CD4-positive, alpha-beta T cell treated with Interleukin-21 for 1 hour (primary cell): ENCODE measurements around the gene HLA-E.
"Not testable (repeated sequence)": the region's sequence is repeated elsewhere in the genome, so short reads cannot be mapped to it uniquely, and the experiment has no call there.

Experiments
- DNase-seq: peaks from one replicate; pipeline ENCODE4 v3.0.0-alpha.2; 2020

The HLA-E gene

DNA sequence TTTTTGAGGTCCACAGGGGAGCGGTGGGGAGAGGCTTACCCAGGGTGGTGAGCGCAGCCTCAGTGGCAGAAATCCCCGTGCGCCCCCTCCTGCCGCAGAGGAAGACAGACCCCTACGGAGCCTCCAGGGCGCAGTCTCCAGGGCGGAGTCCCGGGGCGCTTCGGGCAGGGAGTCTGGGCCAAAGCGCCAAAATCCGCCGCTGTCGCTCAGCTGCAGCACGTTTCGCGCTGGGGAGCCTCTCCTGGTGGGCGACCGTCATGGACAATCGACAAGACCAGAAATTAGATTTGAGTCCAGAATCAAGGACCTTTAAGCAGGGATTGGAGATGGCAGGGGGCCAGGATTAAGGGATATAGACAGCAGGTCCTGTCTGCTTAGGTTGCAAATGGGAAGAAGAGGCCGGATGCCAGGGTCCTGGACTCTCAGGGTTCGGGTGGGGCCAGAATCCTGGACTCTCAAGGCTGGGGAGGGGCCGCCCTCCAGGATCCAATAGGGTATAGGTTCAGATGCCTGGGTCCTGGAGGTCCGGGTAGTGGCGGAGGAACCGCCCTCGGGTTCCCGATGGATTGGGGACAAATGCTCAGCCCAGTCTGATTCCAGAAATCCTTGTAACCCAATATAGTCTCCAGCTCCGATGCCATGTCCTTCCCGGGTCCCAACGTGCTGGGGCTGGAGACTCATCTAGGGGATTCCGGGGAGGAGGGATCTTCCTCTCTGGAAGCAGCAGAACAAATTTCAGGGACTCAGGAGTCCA, 7.9 kb upstream of the HLA-E start:
- no peak for DNase-seq

DNA sequence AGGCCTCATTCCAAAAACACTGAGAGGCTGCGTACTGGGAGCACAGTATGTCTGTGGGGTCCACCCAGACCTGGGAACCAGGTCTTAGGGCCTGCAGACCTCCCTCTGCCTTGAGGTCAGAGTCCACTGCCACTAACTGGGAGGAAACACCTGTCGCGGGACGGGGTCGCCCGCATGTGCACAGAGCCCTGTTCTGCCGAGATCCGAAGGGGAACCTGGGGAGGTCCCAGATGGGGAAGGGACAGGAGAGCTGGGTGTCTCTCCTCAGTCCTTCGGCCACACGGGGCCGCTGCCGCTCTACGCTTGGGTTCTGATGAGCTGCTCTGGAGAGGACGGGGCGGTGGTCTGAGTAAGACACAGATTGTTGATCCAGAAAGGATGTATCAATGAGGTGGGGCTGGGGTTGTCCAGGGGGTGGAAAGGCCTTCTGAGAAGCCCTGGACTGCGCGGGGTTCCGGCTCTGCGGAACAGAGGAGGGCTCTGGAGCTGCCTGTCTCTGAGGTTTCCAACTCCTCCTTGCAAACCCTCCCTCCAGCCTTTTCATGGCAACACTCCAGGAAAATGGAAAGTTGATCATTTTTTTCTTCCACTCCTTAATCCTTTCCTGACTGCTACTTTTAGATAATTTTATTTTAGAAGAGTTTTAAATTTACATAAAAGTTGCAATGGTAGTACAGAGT, 7.2 kb upstream of the HLA-E start:
- DNase-seq: peak; percentile 85

DNA sequence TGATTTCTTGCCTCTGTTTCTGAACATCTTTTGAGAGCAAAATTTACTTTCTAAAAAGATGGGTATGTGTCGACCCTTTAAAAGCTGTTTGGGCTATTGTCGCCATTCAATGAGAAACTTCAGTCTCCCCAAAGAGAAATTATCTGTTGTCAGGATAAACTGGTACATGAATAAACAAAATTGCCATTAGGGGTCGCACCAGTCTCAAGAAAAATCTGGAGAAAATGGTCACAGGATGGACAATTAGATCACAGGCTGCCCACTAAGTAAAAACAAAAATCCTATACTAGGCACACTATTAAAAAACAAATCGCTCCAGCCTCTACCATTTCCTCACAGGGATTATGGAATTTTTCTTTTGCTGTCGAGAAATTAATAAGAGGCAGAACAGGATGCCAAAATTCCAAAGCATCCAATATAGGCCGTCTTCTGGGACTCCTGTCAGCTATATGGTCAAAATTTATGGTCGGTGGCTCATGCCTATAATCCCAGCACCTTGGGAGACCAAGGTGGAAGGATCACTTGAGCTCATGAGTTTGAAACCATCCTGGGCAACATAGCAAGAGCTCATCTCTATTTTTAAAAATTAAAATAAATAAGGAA, 5.5 kb upstream of the HLA-E start:
- DNase-seq: peak; percentile 75

DNA sequence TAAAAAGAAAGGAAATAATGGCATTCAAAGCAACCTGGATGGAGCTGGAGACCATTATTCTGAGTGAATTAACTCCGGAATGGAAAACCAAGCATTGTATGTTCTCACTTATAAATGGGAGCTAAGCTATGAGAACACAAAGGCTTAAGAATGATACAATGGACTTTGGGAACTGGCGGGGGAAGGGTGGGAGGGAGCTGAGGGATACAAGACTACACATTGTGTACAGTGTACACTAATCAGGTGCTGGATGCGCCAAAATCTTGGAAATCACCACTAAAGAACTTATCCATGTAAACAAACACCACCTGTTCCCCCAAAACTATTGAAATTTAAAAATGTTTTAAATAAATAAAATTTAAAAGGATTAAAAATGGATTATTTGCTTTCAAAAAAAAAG, 4.1 kb upstream of the HLA-E start:
- no peak for DNase-seq

DNA sequence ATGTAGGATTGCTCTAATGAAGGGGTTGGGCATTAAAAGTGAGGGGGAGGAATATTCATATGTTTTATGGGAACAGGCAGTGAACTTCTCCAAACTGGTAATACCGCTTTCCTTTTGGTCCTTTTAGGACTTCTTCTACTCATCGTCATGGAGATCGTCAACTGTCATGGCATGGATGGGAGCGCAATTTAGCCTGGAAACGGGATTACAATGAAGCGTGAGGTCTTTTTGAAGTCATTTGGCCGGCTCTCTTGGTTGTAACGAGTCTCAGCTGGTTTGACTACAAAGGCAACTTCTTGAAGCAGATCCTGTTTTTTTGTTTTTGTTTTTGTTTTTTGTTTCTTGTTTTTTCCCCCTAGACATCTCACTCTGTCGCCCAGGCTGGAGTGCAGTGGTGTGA, 1.4 kb upstream of the HLA-E start:
- no peak for DNase-seq

DNA sequence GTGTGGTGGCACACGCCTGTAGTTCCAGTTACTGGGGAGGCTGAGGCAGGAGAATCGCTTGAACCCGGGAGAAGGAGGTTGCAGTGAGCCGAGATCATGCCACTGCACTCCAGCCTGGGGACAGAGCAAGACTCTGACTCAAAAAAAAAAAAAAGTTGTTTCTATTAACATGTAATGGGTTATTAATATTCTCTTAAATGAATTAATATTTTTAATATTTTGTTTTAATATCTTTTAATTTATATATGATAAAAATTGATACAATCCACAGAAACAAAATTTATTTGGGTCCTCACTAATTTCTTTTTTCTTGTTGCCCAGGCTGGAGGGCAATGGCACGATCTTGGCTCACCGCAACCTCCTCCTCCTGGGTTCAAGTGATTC, 620 bp upstream of the HLA-E start:
- not testable (repeated sequence) for DNase-seq

DNA sequence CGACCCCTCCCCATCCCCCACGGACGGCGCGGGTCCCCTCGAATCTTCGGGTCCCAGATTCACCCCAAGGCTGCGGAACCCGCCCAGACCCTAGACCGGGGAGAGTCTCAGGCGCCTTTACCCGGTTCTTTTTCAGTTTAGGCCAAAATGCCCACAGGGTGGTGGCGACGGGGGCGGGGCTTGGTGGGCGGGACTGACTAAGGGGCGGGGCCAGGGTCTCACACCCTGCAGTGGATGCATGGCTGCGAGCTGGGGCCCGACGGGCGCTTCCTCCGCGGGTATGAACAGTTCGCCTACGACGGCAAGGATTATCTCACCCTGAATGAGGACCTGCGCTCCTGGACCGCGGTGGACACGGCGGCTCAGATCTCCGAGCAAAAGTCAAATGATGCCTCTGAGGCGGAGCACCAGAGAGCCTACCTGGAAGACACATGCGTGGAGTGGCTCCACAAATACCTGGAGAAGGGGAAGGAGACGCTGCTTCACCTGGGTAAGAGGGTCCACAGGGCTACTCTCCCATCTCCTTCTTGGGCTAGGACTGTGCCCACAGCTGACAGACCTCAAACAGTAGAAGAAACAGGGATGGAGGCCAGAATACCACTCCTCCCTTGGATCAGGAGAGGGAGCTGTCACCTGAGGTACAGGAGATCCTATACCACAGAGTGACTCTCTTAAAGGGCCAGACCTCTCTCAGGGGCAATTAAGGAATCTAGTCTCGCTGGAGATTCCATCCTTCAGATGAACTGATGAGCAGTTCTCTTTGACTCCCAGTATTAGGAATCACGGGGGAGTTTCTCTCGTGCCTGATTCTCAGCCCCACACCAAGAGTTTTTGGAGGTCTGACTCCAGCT, 942 bp downstream of the HLA-E start:
- DNase-seq: peak; percentile 86

DNA sequence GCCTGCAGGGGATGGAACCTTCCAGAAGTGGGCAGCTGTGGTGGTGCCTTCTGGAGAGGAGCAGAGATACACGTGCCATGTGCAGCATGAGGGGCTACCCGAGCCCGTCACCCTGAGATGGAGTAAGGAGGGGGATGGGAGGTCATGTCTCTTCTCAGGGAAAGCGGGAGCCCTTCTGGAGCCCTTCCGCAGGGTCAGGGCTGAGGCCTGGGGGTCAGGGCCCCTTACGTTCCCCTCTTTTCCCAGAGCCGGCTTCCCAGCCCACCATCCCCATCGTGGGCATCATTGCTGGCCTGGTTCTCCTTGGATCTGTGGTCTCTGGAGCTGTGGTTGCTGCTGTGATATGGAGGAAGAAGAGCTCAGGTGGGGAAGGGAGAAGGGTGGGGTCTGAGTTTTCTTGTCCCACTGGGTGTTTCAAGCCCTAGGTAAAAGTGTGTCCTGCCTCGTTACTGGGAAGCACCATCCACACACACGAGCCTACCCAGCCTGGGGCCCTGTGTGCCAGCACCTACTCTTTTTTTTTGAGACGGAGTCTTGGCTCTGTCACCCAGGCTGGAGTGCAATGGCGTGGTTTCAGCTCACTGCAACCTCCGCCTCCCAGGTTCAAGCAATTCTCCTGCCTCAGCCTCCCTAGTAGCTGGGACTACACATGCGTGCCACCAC, 2.1 kb downstream of the HLA-E start:
- DNase-seq: peak; percentile 33

DNA sequence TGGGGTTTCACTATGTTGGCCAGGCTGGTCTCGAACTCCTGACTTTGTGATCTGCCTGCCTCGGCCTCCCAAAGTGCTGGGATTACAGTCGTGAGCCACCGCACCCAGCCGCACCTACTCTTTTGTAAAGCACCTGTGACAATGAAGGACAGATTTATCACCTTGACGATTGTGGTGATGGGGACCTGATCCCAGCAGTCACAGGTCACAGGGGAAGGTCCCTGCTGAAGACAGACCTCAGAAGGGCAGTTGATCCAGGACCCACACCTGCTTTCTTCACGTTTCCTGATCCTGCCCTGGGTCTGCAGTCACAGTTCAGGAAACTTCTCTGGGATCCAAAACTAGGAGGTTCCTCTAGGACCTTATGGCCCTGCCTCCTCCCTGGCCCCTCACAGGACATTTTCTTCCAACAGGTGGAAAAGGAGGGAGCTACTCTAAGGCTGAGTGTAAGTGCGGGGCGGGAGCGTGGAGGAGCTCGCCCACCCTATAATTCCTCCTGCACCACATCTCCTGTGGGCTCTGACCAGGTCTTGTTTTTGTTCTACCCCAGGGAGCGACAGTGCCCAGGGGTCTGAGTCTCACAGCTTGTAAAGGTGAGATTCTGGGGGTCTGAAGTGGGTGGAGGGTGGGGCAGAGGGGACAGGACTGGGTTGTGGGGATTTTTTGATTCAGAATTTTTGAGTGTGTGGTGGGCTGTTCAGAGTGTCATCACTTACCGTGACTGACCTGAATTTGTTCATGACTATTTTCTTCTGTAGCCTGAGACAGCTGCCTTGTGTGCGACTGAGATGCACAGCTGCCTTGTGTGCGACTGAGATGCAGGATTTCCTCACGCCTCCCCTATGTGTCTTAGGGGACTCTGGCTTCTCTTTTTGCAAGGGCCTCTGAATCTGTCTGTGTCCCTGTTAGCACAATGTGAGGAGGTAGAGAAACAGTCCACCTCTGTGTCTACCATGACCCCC, 3.0 kb downstream of the HLA-E start:
- DNase-seq: peak; percentile 41

DNA sequence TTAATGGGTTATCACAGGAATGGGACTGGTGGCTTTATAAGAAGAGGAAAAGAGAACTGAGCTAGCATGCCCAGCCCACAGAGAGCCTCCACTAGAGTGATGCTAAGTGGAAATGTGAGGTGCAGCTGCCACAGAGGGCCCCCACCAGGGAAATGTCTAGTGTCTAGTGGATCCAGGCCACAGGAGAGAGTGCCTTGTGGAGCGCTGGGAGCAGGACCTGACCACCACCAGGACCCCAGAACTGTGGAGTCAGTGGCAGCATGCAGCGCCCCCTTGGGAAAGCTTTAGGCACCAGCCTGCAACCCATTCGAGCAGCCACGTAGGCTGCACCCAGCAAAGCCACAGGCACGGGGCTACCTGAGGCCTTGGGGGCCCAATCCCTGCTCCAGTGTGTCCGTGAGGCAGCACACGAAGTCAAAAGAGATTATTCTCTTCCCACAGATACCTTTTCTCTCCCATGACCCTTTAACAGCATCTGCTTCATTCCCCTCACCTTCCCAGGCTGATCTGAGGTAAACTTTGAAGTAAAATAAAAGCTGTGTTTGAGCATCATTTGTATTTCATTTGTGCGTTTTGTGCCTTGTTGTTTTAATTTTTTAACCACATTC, 4.4 kb downstream of the HLA-E start:
- DNase-seq: peak; percentile 63

DNA sequence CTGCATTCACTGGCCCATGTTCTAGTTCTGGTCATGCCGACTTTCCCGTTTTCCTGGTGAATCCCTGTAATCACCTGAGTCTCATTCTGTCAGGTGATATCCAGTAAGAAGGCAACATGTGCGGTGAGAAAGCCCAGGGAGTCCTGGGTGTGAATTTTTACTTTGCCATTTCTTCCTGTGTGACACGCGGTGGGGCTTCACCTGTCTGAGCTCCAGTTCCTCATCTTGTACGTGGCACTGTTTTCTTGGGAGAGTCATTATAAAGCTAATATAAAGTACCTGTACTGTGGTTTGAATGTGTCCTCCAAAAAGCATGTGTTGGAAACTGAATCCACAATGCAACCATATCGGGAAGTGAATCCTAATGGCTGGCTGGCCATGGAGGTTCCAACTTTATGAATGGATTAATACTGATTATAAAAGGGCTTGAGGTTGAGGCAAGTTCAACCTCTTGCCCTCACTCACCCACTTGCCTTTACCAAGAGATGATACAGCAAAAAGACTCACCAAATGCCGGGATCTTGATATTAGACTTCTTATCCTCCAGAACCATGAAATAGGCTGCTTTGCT, 5.1 kb downstream of the HLA-E start:
- DNase-seq: peak; percentile 59

DNA sequence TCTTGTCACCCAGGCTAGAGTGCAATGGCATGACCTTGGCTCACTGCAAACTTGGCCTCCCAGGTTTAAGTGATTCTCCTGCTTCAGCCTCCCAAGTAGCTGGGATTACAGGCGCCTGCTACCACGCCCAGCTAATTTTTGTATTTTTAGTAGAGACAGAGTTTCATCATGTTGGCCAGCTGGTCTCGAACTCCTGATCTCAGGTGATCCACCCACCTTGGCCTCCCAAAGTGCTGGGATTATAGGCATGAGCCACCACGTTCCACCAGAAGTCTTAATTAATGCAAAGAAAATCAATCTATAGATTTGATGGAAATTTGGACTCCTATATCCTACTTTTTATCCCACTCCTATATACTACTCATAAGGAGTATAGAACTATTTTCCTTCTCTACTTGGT, 5.8 kb downstream of the HLA-E start:
- peak; percentile 37 for DNase-seq

DNA sequence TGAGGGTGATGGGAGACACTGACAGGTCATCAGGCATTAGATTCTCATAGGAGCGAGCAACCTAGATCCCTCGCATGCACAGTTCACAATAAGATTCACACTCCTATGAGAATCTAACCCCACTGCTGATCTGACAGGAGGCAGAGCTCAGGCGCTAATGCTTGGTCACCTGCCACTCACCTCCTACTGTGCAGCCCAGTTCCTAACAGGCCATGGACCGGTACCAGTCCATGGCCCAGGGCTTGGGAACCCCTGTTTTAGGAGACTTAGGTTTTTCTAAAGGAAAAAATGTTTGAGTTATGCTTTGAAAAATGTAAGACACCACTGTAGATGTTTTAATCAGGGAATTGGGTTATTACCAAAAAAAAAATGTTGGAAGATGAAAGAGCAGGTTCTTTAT, 6.7 kb downstream of the HLA-E start:
- DNase-seq: peak; percentile 23

DNA sequence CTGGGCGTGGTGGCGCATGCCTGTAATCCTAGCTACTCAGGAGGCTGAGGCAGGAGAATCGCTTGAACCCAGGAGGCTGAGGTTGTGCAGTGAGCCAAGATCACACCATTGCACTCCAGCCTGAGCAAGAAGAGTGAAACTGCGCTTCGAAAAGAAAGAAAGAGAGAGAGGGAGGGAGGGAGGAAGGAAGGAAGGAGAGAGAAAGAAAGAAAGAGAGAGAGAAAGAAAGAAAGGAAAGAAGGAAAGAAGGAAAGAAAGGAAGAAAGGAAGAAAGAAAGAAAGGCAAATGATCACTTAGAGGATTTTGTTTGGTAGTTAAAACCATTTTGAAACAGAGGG, 7.9 kb downstream of the HLA-E start:
- not testable (repeated sequence) for DNase-seq

DNA sequence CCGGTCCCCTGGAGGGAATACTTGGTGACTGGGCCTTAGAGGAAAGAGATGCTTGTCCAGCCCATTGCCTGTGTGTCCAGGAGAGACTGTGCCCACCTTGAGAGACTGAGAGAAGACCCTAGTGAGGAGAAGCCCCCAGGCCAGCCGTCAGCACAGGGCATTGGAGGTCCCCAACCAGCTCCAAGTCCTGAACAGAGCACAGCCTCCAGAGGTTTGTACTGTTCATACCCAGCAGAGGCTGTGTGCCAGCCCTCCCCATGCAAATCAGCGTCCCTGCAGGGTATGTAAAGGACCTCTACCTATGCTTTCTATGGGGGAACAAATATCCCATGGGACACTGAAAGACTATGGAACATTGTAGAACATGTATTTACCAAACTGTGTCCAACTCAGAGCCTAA, 8.4 kb downstream of the HLA-E start:
- DNase-seq: no peak

DNA sequence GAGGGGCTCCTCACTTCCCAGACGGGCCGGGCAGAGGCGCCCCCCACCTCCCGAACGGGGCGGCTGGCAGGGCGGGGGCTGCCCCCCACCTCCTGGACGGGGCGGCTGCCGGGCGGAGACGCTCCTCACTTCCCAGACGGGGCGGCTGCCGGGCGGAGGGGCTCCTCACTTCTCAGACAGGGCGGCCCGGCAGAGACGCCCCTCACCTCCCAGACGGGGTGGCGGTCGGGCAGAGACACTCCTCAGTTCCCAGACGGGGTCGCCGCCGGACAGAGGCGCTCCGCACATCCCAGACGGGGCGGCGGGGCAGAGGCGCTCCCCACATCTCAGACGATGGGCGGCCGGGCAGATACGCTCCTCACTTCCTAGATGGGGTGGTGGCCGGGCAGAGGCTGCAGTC, 9.4 kb downstream of the HLA-E start:
- DNase-seq: not testable (repeated sequence)

DNA sequence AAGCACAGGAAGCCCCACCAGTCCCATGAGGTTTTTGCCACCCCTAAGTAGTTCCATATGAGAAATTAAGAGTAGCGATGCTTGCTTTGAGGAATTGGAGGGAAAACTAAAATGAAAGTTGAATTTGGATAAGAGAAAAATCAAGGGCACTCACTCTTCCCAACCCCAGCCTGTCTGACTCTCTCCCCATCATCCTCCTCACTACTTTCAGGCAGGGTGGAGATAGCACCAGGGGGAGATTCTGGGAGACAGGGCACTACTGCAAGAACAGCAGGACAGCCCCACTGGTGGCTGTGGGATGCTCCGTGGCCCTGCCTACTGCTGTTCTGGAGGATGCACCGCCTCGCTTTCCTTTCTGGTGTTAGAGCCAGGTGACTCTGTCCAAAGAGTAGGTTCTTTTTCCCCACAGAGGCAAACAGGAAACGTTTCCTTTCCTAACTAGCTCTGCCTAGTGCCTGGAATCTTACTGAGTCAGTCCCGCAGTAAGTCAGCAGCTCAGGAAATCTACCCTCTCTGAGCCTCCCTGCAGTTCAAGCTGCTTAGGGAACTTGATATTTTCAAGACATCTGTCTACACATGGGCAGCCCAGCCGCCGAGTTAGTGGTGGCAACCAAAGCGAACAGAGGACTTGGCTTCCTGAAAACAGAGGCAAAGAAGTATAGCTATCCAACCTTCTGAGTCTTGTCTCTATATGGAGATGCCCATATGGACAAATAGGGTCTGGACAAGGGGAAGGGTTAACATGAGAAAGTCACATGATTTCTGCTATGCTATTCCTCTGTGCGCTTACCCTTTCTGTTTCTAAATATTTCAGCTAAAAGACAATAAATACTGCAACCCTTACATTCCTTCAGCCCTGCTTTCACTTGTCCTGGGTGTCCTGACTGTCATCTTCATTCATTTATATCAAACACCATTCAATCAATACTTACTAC, 11.4 kb downstream of the HLA-E start:
- DNase-seq: no peak

DNA sequence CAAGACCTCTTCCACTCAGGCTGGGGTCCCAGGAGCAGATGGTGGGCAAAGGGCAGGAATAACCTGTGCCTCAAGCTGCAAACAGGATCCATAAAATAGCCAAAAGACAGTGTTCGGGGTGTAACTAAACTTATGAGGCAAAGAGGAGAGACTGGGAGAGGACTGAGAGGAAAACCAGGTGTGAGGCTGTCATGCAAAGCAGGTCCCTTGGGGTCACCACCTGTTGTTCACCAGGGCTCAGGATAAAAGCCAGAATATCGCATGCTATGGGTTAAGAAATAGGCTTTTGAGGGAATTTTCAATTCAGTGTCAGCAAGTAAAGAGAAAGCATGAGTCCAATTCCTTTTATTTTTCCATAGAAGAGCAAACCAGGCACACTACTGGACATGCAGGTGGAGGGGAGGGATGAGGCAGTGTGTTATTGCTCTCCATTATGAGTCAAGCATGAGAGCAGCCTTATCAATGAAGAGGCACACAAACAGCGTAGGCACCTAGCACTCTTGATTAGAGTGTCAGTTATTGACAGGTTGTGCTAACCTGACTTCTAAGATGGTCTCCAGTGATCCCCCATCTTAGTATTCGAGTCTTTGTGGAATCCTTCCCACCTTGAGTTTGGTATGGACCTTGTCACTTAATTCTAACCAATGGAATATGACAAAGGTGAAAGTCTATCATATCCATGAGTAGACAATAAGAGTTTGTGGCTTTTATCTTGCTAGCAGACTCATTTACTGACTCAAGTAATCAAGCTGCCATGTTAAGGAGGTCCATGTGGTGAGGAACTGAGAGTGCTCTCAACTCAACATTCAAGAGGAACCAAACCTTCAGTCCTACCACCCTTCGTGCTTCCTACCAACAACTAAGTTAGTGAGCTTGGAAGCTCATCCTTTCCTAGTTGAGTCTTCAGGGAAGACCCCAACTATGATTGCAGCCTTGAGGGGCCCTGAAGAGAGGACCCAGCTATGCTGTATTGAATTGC, 18.8 kb downstream of the HLA-E start:
- no peak for DNase-seq
